K562 (cell line): Measurements from ENCODE around the gene KLHL9. TPM values are rescaled to one million over a fixed set of nuclear protein-coding genes. Genes with fewer than 3 reads are reported as not detected.

Experiments used
- ATAC-seq: fragments of 200-7000 bp; cut with Tn5 transposase; 3 replicates; pipeline ENCODE4 v1.9.1; 2020; ENCODE audit warnings: moderate library complexity
- BruUV-seq: library from RNA; stranded (reverse); fragments of 400-500 nt; replicated peaks from 2 replicates; lab custom pipeline; 2021; lab: Mats Ljungman, UMichigan
- CTCF ChIA-PET: fragments of 300-600 bp; formaldehyde crosslinking; extraction: SDS; loops from one replicate; lab custom pipeline; 2021; ENCODE audit warnings: low intra/inter-chr PET ratio; lab: Yijun Ruan, JAX
- POLR2A ChIA-PET: fragments of 300-600, 350-650 bp; sonication (Branson Sonifier 250); formaldehyde crosslinking; extraction: SDS; loops from one replicate; lab custom pipeline; 2021; ENCODE audit warnings: antibody characterized with exemption, inconsistent platforms; lab: Yijun Ruan, JAX
- DNase-seq, 4 experiments: peaks; one replicate each; pipeline versions ENCODE4 v3.0.0 to v3.0.0-alpha.2; 2011 to 2018; ENCODE audit warnings: low spot score in 3 of 4, mixed read lengths in 3 of 4; ENCODE audit errors: extremely low read depth in 1 of 4
- FAIRE-seq: peaks from 2 replicates; lab custom pipeline; 2011; peaks lifted over from hg19 to GRCh38; lab: Jason Lieb, UNC
- H2AFZ ChIP-seq: 2 replicates; pipeline ENCODE4 v1.6.0; 2011; ENCODE audit warnings: low read depth, low read length, control low read depth, inconsistent platforms
- H3K27ac ChIP-seq: fragments of 200-600 bp; 3 replicates; pipeline ENCODE4 v1.8.0; 2011; ENCODE audit warnings: low read depth, mild to moderate bottlenecking, control low read depth, inconsistent platforms, low read length, moderate library complexity, mixed read lengths; ENCODE audit errors: extremely low read depth
- H3K27me3 ChIP-seq, 2 experiments: fragments of 300-600 bp in 1 of 2; 2 replicates in 1 of 2; 3 replicates in 1 of 2; pipeline versions ENCODE4 v1.6.0 to v1.8.0; 2011; ENCODE audit warnings: inconsistent platforms in 2 of 2, low read length in 2 of 2, mild to moderate bottlenecking in 1 of 2, mixed read lengths in 1 of 2, moderate library complexity in 1 of 2; ENCODE audit not compliant: control insufficient read depth in 2 of 2, insufficient read depth in 2 of 2
- H3K36me3 ChIP-seq: fragments of 300-600 bp; 3 replicates; pipeline ENCODE4 v1.8.0; 2011; ENCODE audit warnings: mild to moderate bottlenecking, low read length, inconsistent platforms; ENCODE audit not compliant: control insufficient read depth, insufficient read depth
- H3K4me1 ChIP-seq, 2 experiments: fragments of 200-600 bp in 1 of 2; replicated peaks in 1 of 2; 2 replicates in 1 of 2; 3 replicates in 1 of 2; pipeline versions ENCODE4 v1.5.1 to v1.8.0; 2011; ENCODE audit warnings: inconsistent platforms in 2 of 2, low read length in 2 of 2, mild to moderate bottlenecking in 1 of 2, mixed read lengths in 1 of 2, moderate library complexity in 1 of 2; ENCODE audit not compliant: control insufficient read depth in 2 of 2, insufficient read depth in 2 of 2
- H3K4me2 ChIP-seq: 2 replicates; pipeline ENCODE4 v1.6.1; 2011; ENCODE audit warnings: low read length, control low read depth, inconsistent platforms, mixed read lengths; ENCODE audit not compliant: insufficient read depth
- H3K4me3 ChIP-seq: fragments of 200-600 bp; sonication (generic), shearing (Covaris generic); 2 replicates; pipeline ENCODE4 v1.5.1; 2016; ENCODE audit warnings: control low read depth, inconsistent platforms
- H3K79me2 ChIP-seq: fragments of 200-600 bp; 3 replicates; pipeline ENCODE4 v1.8.0; 2011; ENCODE audit warnings: low read length, inconsistent platforms; ENCODE audit not compliant: control insufficient read depth, insufficient read depth
- H3K9ac ChIP-seq, 2 experiments: 2 replicates each; pipeline versions ENCODE4 v1.6.0 to v1.6.1; 2011; ENCODE audit warnings: low read depth in 2 of 2, low read length in 2 of 2, control low read depth in 1 of 2, inconsistent platforms in 1 of 2, mild to moderate bottlenecking in 1 of 2, mixed read lengths in 1 of 2; ENCODE audit not compliant: insufficient read depth in 1 of 2
- H3K9me1 ChIP-seq: one replicate; pipeline ENCODE4 v1.6.0; 2011; ENCODE audit warnings: inconsistent platforms, mild to moderate bottlenecking, low read length, moderate library complexity; ENCODE audit not compliant: control insufficient read depth, insufficient read depth
- H3K9me3 ChIP-seq: replicated peaks from 2 replicates; pipeline ENCODE4 v1.5.1; 2011; ENCODE audit warnings: low read depth, low read length, inconsistent platforms; ENCODE audit not compliant: control insufficient read depth, insufficient read depth
- H4K20me1 ChIP-seq: replicated peaks from 2 replicates; pipeline ENCODE4 v1.6.1; 2011; ENCODE audit warnings: low read length, inconsistent platforms, mixed read lengths; ENCODE audit not compliant: control insufficient read depth, insufficient read depth
- ATF1 ChIP-seq, 2 experiments: fragments of 450-650 bp in 1 of 2; IDR thresholded peaks; 2 replicates each; pipeline ENCODE4 v1.6.1; 2016; ENCODE audit warnings: missing compliant biosample characterization in 1 of 2, missing genetic modification characterization in 1 of 2
- MYNN ChIP-seq, 2 experiments: sonication (generic); formaldehyde crosslinking in 1 of 2; IDR thresholded peaks; 2 replicates each; pipeline versions ENCODE4 v1.5.0 to v1.6.1; 2016 to 2020; ENCODE audit warnings: antibody characterized with exemption in 1 of 2, missing genetic modification reagents in 1 of 2
- POLR2AphosphoS2 ChIP-seq: IDR thresholded peaks from 2 replicates; pipeline ENCODE4 v1.6.1; 2012; ENCODE audit warnings: low read length, improper control_type of control experiment
- SOX6 ChIP-seq: fragments of 450-650 bp; IDR thresholded peaks from 2 replicates; pipeline ENCODE4 v1.6.1; 2014; ENCODE audit warnings: mild to moderate bottlenecking
- ZNF140 ChIP-seq: fragments of 250-450 bp; sonication (Bioruptor Pico); IDR thresholded peaks from 2 replicates; pipeline ENCODE4 v1.8.0; 2021; ENCODE audit warnings: moderate library complexity, mild to moderate bottlenecking, inconsistent platforms
- ZNF282 ChIP-seq: sonication (generic); formaldehyde crosslinking; IDR thresholded peaks from 2 replicates; pipeline ENCODE4 v1.8.1; 2023; ENCODE audit warnings: missing genetic modification reagents
- ZNF707 ChIP-seq: fragments of 250-450 bp; sonication (Bioruptor Pico); conservative IDR thresholded peaks from 2 replicates; pipeline ENCODE4 v1.8.0; 2022; ENCODE audit warnings: inconsistent platforms, mild to moderate bottlenecking, moderate library complexity
- WGBS: fragments of 100-300 bp; shearing (Covaris generic); methylation state at CpG from one replicate; pipeline ENCODE4 v1.1.6; 2016; ENCODE audit warnings: low coverage, mixed read lengths; ENCODE audit not compliant: insufficient coverage; ENCODE audit errors: missing lambda C conversion rate; 5-methylcytosine and 5-hydroxymethylcytosine counted together
- in situ Hi-C: fragments of 300-500 bp; cut with MboI; formaldehyde crosslinking; loops from 4 replicates; pipeline ENCODE4 v1.15.0; 2018; ENCODE audit warnings: inconsistent platforms, mixed read lengths
- intact Hi-C: fragments of 100-400 bp; cut with micrococcal nuclease; formaldehyde crosslinking; loops from 2 replicates; pipeline ENCODE4 v1.14.2; 2022
- polyA plus RNA-seq, 8 experiments: library from polyadenylated mRNA; depleted of rRNA in 4 of 8; stranded (reverse) in 5 of 8; unstranded in 3 of 8; fragments of >200 nt; fragmentation: Nextera tagmentation in 2 of 8; fragmentation: Illumina TruSeq in 1 of 8; extraction: Ambion mirVana in 2 of 8; extraction: Trizol in 1 of 8; gene quantifications; 2 replicates each; pipeline versions ENCODE4 v1.2.1 to v1.2.3, GENCODE V29; 2011 to 2014; ENCODE audit warnings: inconsistent platforms in 1 of 8, missing spikeins in 1 of 8
- total RNA-seq, 7 experiments: library from RNA; depleted of rRNA in 6 of 7; stranded (reverse); fragments of >200 nt in 6 of 7; fragmentation: Illumina TruSeq in 2 of 7; extraction: Trizol in 2 of 7; gene quantifications; 2 replicates each; pipeline versions ENCODE4 v1.2.1 to v1.2.3, GENCODE V29; 2011 to 2021; ENCODE audit warnings: low replicate concordance in 1 of 7
- TF ChIP-seq, protein P1 (sequence below): conservative IDR thresholded peaks from 2 replicates; pipeline ENCODE4 v1.6.1; 2011; ENCODE audit warnings: low read depth, mild to moderate bottlenecking, low read length; ENCODE audit not compliant: control insufficient read depth
- TF ChIP-seq, protein P2 (sequence below): sonication (generic); formaldehyde crosslinking; IDR thresholded peaks from 2 replicates; pipeline ENCODE4 v1.8.1; 2023; ENCODE audit warnings: mild to moderate bottlenecking, missing genetic modification reagents
- TF ChIP-seq, protein P3 (sequence below): sonication (generic); formaldehyde crosslinking; IDR thresholded peaks from 2 replicates; pipeline ENCODE4 v1.8.0; 2023; ENCODE audit warnings: missing genetic modification reagents, mild to moderate bottlenecking, borderline replicate concordance

The KLHL9 gene
- total and polyA plus RNA-seq, 9 of the 15 experiments (the other 6 are each of a cell fraction or from before 2014, with no cell fraction given), result 0.04 TPM; not detected in 8

DNA sequence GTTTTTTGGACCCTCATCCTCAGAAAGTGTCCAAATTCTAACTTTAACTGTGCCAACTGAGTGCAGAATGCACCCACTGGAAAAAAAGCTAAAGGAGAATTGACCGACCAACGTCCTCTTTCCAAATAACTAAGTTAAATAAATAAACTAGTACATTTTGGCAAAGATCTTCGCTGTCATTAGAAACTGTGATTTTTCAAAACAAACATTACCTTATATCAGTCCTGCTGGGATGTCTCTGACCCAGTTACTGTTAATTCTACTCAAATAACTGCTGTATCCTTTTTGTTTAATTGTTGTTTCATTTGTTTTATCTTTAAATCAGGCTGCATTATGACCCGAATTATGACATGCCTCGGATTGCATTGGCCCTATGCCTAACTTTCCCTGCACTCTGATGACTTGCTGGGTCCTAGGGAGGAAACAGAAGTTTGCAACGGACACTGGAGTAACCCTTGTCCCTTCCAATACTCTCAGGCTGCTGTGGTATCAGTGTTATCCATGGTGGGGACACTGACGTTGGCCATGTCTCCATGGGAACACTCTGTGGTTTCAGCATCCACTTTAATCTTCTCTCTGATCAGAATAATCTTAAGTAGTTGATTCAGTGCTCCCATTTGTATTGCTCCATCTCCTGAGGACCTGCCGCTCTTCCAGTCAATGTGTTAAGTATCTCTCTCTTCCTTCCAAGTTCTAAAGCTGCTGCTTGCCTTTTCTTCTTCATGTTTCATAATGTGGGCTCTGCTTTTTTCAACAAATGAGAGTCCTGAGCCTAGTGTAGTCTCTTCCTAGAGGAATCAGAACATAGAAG is 19.0 kb downstream of the KLHL9 start:
- BruUV-seq, result no TSS peak
- no peaks in the 10 kb centered on the region for H3K79me2 ChIP-seq
- intact Hi-C loops (no loop called here), in situ Hi-C loops (no loop called here)
- WGBS, result no CpG with 5 or more reads among the region's 8 CpGs
- no peak overlapping the region for H3K4me3 ChIP-seq
- no peaks in the 10 kb centered on the region for H3K9me3 ChIP-seq
- ChIA-PET POLR2A (no interaction called here), CTCF (no interaction called here)
- H3K27me3 ChIP-seq, result no peaks in the 10 kb centered on the region
- ATAC-seq (no peak), DNase-seq (no peak), FAIRE-seq (no peak)
- no peak overlapping the region for H3K9ac ChIP-seq
- H3K4me1 ChIP-seq, result no peaks in the 10 kb centered on the region
- H3K36me3 ChIP-seq, result no peaks in the 10 kb centered on the region
- H2AFZ ChIP-seq, result no peak overlapping the region
- H3K4me2 ChIP-seq, result no peak overlapping the region
- H3K27ac ChIP-seq, result no peak overlapping the region
- H3K9me1 ChIP-seq, result no peaks in the 10 kb centered on the region
- no peaks in the 10 kb centered on the region for H4K20me1 ChIP-seq
- TF ChIP-seq, protein P1, sequence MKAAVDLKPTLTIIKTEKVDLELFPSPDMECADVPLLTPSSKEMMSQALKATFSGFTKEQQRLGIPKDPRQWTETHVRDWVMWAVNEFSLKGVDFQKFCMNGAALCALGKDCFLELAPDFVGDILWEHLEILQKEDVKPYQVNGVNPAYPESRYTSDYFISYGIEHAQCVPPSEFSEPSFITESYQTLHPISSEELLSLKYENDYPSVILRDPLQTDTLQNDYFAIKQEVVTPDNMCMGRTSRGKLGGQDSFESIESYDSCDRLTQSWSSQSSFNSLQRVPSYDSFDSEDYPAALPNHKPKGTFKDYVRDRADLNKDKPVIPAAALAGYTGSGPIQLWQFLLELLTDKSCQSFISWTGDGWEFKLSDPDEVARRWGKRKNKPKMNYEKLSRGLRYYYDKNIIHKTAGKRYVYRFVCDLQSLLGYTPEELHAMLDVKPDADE, result no peak
- TF ChIP-seq, protein P2, sequence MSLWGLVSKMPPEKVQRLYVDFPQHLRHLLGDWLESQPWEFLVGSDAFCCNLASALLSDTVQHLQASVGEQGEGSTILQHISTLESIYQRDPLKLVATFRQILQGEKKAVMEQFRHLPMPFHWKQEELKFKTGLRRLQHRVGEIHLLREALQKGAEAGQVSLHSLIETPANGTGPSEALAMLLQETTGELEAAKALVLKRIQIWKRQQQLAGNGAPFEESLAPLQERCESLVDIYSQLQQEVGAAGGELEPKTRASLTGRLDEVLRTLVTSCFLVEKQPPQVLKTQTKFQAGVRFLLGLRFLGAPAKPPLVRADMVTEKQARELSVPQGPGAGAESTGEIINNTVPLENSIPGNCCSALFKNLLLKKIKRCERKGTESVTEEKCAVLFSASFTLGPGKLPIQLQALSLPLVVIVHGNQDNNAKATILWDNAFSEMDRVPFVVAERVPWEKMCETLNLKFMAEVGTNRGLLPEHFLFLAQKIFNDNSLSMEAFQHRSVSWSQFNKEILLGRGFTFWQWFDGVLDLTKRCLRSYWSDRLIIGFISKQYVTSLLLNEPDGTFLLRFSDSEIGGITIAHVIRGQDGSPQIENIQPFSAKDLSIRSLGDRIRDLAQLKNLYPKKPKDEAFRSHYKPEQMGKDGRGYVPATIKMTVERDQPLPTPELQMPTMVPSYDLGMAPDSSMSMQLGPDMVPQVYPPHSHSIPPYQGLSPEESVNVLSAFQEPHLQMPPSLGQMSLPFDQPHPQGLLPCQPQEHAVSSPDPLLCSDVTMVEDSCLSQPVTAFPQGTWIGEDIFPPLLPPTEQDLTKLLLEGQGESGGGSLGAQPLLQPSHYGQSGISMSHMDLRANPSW, result no peak
- no peak for TF ChIP-seq ZNF707 (CRISPR knock-in tag)
- TF ChIP-seq POLR2AphosphoS2, result no peak
- TF ChIP-seq, protein P3, sequence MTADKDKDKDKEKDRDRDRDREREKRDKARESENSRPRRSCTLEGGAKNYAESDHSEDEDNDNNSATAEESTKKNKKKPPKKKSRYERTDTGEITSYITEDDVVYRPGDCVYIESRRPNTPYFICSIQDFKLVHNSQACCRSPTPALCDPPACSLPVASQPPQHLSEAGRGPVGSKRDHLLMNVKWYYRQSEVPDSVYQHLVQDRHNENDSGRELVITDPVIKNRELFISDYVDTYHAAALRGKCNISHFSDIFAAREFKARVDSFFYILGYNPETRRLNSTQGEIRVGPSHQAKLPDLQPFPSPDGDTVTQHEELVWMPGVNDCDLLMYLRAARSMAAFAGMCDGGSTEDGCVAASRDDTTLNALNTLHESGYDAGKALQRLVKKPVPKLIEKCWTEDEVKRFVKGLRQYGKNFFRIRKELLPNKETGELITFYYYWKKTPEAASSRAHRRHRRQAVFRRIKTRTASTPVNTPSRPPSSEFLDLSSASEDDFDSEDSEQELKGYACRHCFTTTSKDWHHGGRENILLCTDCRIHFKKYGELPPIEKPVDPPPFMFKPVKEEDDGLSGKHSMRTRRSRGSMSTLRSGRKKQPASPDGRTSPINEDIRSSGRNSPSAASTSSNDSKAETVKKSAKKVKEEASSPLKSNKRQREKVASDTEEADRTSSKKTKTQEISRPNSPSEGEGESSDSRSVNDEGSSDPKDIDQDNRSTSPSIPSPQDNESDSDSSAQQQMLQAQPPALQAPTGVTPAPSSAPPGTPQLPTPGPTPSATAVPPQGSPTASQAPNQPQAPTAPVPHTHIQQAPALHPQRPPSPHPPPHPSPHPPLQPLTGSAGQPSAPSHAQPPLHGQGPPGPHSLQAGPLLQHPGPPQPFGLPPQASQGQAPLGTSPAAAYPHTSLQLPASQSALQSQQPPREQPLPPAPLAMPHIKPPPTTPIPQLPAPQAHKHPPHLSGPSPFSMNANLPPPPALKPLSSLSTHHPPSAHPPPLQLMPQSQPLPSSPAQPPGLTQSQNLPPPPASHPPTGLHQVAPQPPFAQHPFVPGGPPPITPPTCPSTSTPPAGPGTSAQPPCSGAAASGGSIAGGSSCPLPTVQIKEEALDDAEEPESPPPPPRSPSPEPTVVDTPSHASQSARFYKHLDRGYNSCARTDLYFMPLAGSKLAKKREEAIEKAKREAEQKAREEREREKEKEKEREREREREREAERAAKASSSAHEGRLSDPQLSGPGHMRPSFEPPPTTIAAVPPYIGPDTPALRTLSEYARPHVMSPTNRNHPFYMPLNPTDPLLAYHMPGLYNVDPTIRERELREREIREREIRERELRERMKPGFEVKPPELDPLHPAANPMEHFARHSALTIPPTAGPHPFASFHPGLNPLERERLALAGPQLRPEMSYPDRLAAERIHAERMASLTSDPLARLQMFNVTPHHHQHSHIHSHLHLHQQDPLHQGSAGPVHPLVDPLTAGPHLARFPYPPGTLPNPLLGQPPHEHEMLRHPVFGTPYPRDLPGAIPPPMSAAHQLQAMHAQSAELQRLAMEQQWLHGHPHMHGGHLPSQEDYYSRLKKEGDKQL, result no peak
- no peak for TF ChIP-seq MYNN (IDR thresholded peaks at IDR 0.05)
- no peak for TF ChIP-seq MYNN (CRISPR knock-in tag; IDR thresholded peaks at IDR 0.05)
- TF ChIP-seq ZNF282 (CRISPR knock-in tag), result no peak
- no peak for TF ChIP-seq ATF1 (CRISPR knock-in tag; IDR thresholded peaks at IDR 0.05)
- TF ChIP-seq ATF1 (tag; IDR thresholded peaks at IDR 0.05), result no peak
- no peak for TF ChIP-seq ZNF140 (CRISPR knock-in tag)
- no peak for TF ChIP-seq SOX6
